ENCODE data around the gene PRKN.

Gene PRKN

GRCh38 chr6:161439093-161439492, 1288.5 kb downstream of the PRKN start:
- H3K4me3 ChIP-seq (ENCODE audit: low read depth, low read length): no peak overlapping the region
- DNase-seq (ENCODE audit: low read depth): no peak

GRCh38 chr6:161438430-161439030, 1289.0 kb downstream of the PRKN start:
- TF ChIP-seq MYC (IDR thresholded peaks at IDR 0.05; ENCODE audit: low read depth, low read length) (no peak), MAX (IDR thresholded peaks at IDR 0.05; ENCODE audit: low read depth, low read length) (no peak), CTCF (IDR thresholded peaks at IDR 0.05; ENCODE audit: low read depth, low read length) (no peak), POLR2A (IDR thresholded peaks at IDR 0.05; ENCODE audit: extremely low read depth, insufficient read length) (no peak)
- DNase-seq (ENCODE audit: low read depth): no peak
- no peak overlapping the region for H3K4me3 ChIP-seq (ENCODE audit: low read depth, low read length)

More at GRCh38 chr6:161439093-161439492, 1288.5 kb downstream of the PRKN start:
- no peak for TF ChIP-seq MYC (IDR thresholded peaks at IDR 0.05; ENCODE audit: low read depth, low read length)
- TF ChIP-seq POLR2A (IDR thresholded peaks at IDR 0.05; ENCODE audit: extremely low read depth, insufficient read length): no peak
- no peak for TF ChIP-seq MAX (IDR thresholded peaks at IDR 0.05; ENCODE audit: low read depth, low read length)
- no peak for TF ChIP-seq CTCF (IDR thresholded peaks at IDR 0.05; ENCODE audit: low read depth, low read length)

- no peak for TF ChIP-seq MYC (IDR thresholded peaks at IDR 0.05; ENCODE audit: low read depth, low read length)
- no peak for TF ChIP-seq CTCF (IDR thresholded peaks at IDR 0.05; ENCODE audit: low read depth, low read length)
- TF ChIP-seq POLR2A (IDR thresholded peaks at IDR 0.05; ENCODE audit: extremely low read depth, insufficient read length): no peak
- no peak for TF ChIP-seq MAX (IDR thresholded peaks at IDR 0.05; ENCODE audit: low read depth, low read length)
- no peak overlapping the region for H3K4me3 ChIP-seq (ENCODE audit: low read depth, low read length)
- DNase-seq (ENCODE audit: low read depth): no peak
Observed at GRCh38 chr6:161437851-161438250, 1289.7 kb downstream of the PRKN start.

- no peak overlapping the region for H3K4me3 ChIP-seq (ENCODE audit: low read depth, low read length)
- DNase-seq (ENCODE audit: low read depth): no peak
- TF ChIP-seq CTCF (IDR thresholded peaks at IDR 0.05; ENCODE audit: low read depth, low read length) (no peak), POLR2A (IDR thresholded peaks at IDR 0.05; ENCODE audit: extremely low read depth, insufficient read length) (no peak), MYC (IDR thresholded peaks at IDR 0.05; ENCODE audit: low read depth, low read length) (no peak), MAX (IDR thresholded peaks at IDR 0.05; ENCODE audit: low read depth, low read length) (no peak)
Observed at GRCh38 chr6:161436106-161436876, 1291.3 kb downstream of the PRKN start.

- no peak overlapping the region for H3K4me3 ChIP-seq (ENCODE audit: low read depth, low read length)
- DNase-seq (ENCODE audit: low read depth): no peak
Observed at GRCh38 chr6:161435748-161436070, 1291.9 kb downstream of the PRKN start.

More at GRCh38 chr6:161435748-161436070, 1291.9 kb downstream of the PRKN start:
- TF ChIP-seq CTCF (IDR thresholded peaks at IDR 0.05; ENCODE audit: low read depth, low read length): no peak
- no peak for TF ChIP-seq MAX (IDR thresholded peaks at IDR 0.05; ENCODE audit: low read depth, low read length)
- no peak for TF ChIP-seq MYC (IDR thresholded peaks at IDR 0.05; ENCODE audit: low read depth, low read length)
- no peak for TF ChIP-seq POLR2A (IDR thresholded peaks at IDR 0.05; ENCODE audit: extremely low read depth, insufficient read length)
